IPS-18c (cell line): Measurements from ENCODE around the gene PNPT1.
"Not testable (repeated sequence)": the region's sequence is repeated elsewhere in the genome, so short reads cannot be mapped to it uniquely, and the experiment has no call there.

Experiments used
- H3K4me3 ChIP-seq: 2 replicates; pipeline ENCODE4 v1.7.0; 2013; ENCODE audit warnings: low read depth, mild to moderate bottlenecking, low read length, moderate library complexity; ENCODE audit not compliant: insufficient read depth
- H3K9me3 ChIP-seq: one replicate; pipeline ENCODE4 v1.6.1; 2013; ENCODE audit warnings: mild to moderate bottlenecking, low read length, moderate library complexity; ENCODE audit not compliant: control insufficient read depth, insufficient read depth

Gene PNPT1

DNA sequence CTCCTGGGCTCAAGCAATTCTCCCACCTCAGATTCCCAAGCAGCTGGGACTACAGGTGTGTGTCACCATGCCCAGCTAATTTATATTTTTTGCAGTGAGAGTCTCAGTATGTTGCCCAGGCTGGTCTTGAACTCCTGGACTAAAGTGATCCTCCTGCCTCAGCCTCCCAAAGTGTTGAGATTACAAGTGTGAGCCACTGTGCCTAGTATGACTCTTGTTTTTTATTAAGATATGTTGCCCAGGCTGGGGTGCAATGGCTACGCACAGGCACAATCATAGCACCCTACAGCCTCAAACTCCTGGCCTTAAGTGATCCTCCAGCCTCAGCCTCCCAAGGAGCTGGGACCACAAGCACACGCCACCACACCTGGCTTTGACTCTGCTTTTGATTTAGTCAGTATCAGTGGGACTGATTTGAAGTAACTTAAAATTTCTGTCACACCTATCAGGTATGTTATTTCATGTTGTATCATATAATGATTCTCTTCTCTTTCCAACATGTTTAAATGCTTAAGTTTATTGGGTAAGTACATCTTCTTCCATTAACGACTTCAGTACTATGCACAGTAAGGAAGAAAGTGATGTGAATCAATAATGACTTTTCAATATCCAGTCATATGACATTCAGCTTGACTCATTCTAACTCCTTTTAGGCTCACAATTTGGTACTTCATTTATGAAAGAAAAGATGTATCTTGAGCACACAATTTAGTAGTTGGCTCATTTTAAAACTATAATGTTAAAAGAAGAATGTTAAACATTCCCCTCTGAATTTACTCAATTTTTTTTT, 82.5 kb downstream of the PNPT1 start:
- H3K9me3 ChIP-seq, result no peaks in the 10 kb centered on the region
- no peak overlapping the region for H3K4me3 ChIP-seq

DNA sequence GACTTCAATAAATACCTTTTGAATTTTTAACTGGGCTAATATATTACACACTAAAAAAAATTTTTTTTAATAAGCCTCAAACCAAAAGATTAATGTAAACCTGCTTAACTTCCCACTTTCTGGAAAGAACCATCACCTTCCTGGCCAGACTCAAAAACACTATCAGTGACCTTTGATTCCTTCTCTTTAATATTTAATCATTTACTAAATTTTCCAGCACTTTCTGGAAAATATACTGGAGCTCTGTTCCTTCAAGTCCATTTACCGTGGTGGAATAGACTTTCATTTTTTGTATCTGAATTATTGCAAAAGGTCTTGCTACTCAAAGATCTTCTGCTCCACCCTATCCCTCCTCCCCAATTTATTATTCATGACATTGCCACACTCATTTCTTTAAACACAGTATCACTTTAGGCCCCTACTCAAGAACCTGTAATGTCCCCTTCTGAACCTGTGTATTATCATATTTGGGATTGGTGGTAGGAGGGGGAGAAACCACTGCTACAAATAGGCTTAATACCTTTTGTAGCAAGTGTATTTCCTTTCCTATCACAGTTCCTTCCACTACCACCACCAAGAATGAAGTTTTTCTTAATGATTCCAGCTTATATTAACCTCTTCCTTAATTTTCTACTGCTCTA, 83.6 kb downstream of the PNPT1 start:
- Histone ChIP-seq H3K4me3 (no peak overlapping the region), H3K9me3 (no peaks in the 10 kb centered on the region)

GRCh38 chr2:55609193-55609794, 84.3 kb downstream of the PNPT1 start:
- Histone ChIP-seq H3K4me3 (no peak overlapping the region), H3K9me3 (no peaks in the 10 kb centered on the region)

DNA sequence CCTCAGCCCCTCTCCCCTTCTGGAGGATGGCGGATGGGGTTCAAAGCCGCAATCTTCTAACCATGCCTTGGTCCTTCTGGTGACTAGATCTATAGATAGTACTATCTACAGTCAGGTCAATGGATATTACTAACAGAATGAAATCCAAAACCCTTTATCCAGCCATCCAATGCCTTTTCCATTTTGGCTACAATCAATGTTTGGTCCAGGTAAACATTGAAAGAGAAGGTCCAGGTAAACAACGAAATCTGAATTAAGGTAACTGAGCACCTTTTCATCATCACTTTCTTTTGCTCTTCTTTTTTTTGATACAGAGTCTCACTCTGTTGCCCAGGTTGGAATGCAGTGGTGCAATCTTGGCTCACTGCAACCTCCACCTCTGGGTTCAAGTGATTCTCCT, 85.9 kb downstream of the PNPT1 start:
- Histone ChIP-seq H3K9me3 (no peaks in the 10 kb centered on the region), H3K4me3 (no peak overlapping the region)

GRCh38 chr2:55604027-55604565, 89.5 kb downstream of the PNPT1 start:
- no peaks in the 10 kb centered on the region for H3K9me3 ChIP-seq
- H3K4me3 ChIP-seq, result no peak overlapping the region

- no peak overlapping the region for H3K4me3 ChIP-seq
Observed at GRCh38 chr2:55601849-55602248, 91.8 kb downstream of the PNPT1 start.

GRCh38 chr2:55598056-55598795, 95.4 kb downstream of the PNPT1 start:
- no peaks in the 10 kb centered on the region for H3K9me3 ChIP-seq

More at GRCh38 chr2:55601849-55602248, 91.8 kb downstream of the PNPT1 start:
- no peaks in the 10 kb centered on the region for H3K9me3 ChIP-seq

DNA sequence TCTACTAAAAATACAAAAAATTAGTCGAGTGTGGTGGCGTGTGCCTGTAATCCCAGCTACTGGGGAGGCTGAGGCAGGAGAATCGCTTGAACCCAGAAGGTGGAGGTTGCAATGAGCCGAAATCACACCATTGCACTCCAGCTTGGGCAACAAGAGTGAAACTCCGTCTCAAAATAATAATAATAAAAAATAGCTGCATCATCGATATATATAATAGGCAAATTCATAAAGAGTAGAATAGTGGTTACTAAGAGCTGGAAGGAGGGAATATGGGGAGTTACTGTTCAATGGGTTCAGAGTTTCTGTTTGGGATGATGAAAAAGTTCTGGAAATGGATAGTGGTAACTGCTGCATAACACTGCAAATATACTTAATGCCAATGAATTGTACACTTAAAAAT, 96.8 kb downstream of the PNPT1 start:
- H3K9me3 ChIP-seq, H3K4me3 ChIP-seq: not testable (repeated sequence)

More at GRCh38 chr2:55598056-55598795, 95.4 kb downstream of the PNPT1 start:
- H3K4me3 ChIP-seq, result no peak overlapping the region

DNA sequence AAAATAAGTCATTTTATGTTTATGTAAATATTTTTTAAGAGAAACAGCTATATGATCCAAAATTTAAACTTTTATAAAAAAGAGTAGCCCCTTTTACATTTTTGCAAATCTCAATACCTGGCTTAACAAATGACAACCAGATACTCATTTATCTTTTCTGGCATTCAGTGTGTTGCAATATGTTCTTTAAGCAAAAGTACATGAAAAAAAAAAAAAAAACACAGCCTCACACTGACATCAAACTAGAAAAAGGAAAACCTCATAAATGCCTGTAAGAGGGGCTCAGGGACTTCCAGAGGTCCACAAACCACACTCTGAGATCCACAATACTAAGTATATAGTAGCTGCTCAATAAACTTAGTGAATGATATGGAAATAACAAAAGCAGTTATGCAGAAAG, 98.1 kb downstream of the PNPT1 start:
- H3K4me3 ChIP-seq, result no peak overlapping the region
- H3K9me3 ChIP-seq, result no peaks in the 10 kb centered on the region

GRCh38 chr2:55592130-55592529, 101.5 kb downstream of the PNPT1 start:
- Histone ChIP-seq H3K9me3 (no peaks in the 10 kb centered on the region), H3K4me3 (no peak overlapping the region)

DNA sequence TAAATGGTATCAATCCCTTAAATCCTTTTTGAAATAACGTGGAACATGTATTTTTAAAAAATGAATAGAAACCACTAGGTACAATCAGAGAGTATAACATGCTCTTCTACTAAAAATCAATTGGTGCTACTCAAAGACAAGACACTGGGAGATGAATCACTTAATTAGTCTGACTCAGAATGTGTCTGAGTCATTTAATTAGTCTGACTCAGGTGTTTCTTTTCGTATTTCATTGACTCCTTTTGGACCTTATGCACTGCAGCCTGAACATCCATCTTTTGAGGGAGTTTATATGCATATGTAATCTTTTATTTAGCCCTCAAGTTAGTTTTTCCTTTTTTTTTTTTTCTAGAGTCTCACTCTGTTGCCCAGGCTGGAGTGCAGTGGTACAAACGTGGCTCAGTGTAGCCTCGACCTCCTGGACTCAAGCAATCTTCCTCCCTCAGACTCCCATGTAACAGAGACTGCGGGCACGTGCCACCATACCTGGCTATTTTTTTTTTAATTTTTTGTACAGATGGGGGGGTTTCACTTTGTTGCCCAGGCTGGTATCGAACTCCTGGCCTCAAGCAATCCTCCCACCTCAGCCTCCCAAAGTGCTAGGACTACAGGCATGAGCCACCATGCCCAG, 102.7 kb downstream of the PNPT1 start:
- no peak overlapping the region for H3K4me3 ChIP-seq
- no peaks in the 10 kb centered on the region for H3K9me3 ChIP-seq

- Histone ChIP-seq H3K4me3 (no peak overlapping the region), H3K9me3 (no peaks in the 10 kb centered on the region)
Observed at GRCh38 chr2:55585451-55586080, 108.1 kb downstream of the PNPT1 start.
